ENCODE results near the gene NRF1. TPM values are rescaled to one million over a fixed set of nuclear protein-coding genes. Genes with fewer than 3 reads are reported as not detected.
"Not testable (repeated sequence)": the region's sequence is repeated elsewhere in the genome, so short reads cannot be mapped to it uniquely, and the experiment has no call there.

The NRF1 gene
- total RNA-seq, 2 donors from 2014 or later: 13.4 to 15.7 TPM

GRCh38 chr7:129670656-129671055 lies 59.1 kb downstream of the NRF1 start:
- TF ChIP-seq, protein P1, sequence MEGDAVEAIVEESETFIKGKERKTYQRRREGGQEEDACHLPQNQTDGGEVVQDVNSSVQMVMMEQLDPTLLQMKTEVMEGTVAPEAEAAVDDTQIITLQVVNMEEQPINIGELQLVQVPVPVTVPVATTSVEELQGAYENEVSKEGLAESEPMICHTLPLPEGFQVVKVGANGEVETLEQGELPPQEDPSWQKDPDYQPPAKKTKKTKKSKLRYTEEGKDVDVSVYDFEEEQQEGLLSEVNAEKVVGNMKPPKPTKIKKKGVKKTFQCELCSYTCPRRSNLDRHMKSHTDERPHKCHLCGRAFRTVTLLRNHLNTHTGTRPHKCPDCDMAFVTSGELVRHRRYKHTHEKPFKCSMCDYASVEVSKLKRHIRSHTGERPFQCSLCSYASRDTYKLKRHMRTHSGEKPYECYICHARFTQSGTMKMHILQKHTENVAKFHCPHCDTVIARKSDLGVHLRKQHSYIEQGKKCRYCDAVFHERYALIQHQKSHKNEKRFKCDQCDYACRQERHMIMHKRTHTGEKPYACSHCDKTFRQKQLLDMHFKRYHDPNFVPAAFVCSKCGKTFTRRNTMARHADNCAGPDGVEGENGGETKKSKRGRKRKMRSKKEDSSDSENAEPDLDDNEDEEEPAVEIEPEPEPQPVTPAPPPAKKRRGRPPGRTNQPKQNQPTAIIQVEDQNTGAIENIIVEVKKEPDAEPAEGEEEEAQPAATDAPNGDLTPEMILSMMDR (IDR thresholded peaks at IDR 0.05): no peak
- intact Hi-C loops (cut with DNase I): loop anchor here (10.0 kb wide), 1 partner anchor 334 kb away; no protein-coding TSS in a partner anchor
- Histone ChIP-seq H3K36me3 (peaks cover 3% of the 10 kb centered on the region), H3K27ac (no peak overlapping the region), H3K9ac (ENCODE audit: low read depth in 2 of 2, low read length in 2 of 2) (no peak overlapping the region), H3K9me3 (no peaks in the 10 kb centered on the region), H3K27me3 (no peaks in the 10 kb centered on the region), H3K4me1 (no peaks in the 10 kb centered on the region), H3K4me3 (no peak overlapping the region)
- no peak for DNase-seq

DNA sequence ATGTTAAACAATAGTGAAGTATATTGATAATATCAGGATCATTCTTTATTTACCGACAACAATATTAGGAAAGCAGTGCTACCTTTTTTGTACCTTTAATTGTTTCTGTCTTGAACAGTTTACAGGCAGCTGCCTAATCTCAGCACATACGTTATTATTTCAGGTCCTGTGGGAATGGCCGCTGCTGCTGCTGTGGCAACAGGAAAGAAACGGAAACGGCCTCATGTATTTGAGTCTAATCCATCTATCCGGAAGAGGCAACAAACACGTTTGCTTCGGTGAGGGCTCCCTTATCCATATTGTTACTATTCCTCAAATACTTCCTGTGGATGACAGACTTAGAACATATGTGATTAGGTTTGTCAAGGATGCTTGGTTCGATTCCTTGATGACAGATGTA lies 59.7 kb downstream of the NRF1 start:
- Histone ChIP-seq H3K4me1 (no peaks in the 10 kb centered on the region), H3K27ac (no peak overlapping the region), H3K36me3 (peaks cover 3% of the 10 kb centered on the region), H3K9me3 (no peaks in the 10 kb centered on the region), H3K9ac (ENCODE audit: low read depth in 2 of 2, low read length in 2 of 2) (no peak overlapping the region), H3K27me3 (no peaks in the 10 kb centered on the region), H3K4me3 (no peak overlapping the region)
- TF ChIP-seq, protein P1 (IDR thresholded peaks at IDR 0.05): no peak
- DNase-seq: no peak
- intact Hi-C loops (cut with DNase I): loop anchor here (10.0 kb wide), 1 partner anchor 334 kb away; no protein-coding TSS in a partner anchor

- not testable (repeated sequence) for H3K27me3 ChIP-seq; H3K9me3 ChIP-seq; H3K27ac ChIP-seq; H3K36me3 ChIP-seq; DNase-seq; H3K9ac ChIP-seq (ENCODE audit: low read depth in 2 of 2, low read length in 2 of 2); H3K4me3 ChIP-seq; H3K4me1 ChIP-seq
- intact Hi-C loops (cut with DNase I): loop anchor here (10.0 kb wide), 1 partner anchor 330 kb away; no protein-coding TSS in a partner anchor
Measured at GRCh38 chr7:129674475-129674874, 63.0 kb downstream of the NRF1 start.

DNA sequence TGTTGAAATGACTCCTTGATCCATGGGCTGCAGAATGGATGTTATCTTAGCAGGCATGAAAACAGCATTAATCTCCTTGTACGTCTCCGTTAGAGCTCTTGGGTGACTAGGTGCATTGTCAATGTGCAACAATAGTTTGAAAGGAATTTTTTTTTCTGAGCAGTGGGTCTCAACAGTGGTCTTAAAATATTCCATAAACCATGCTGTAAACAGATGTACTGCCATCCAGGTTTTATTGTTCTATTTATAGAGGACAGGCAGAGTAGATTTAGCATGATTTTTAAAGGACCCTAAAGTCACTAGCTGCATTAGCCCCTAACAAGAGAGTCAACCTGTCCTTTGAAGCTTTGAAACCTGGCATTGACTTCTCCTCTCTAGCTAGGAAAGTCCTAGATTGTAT lies 64.0 kb downstream of the NRF1 start:
- no peak overlapping the region for H3K9ac ChIP-seq (ENCODE audit: low read depth in 2 of 2, low read length in 2 of 2)
- intact Hi-C loops (cut with DNase I): loop anchor here (10.0 kb wide), 1 partner anchor 329 kb away; no protein-coding TSS in a partner anchor
- no peak overlapping the region for H3K4me3 ChIP-seq
- no peak overlapping the region for H3K27ac ChIP-seq
- H3K4me1 ChIP-seq: no peaks in the 10 kb centered on the region
- H3K36me3 ChIP-seq: peaks cover 3% of the 10 kb centered on the region
- no peaks in the 10 kb centered on the region for H3K27me3 ChIP-seq
- H3K9me3 ChIP-seq: no peaks in the 10 kb centered on the region
- TF ChIP-seq, protein P1 (IDR thresholded peaks at IDR 0.05): no peak
- DNase-seq: no peak

GRCh38 chr7:129676017-129676897 lies 64.7 kb downstream of the NRF1 start:
- no peaks in the 10 kb centered on the region for H3K4me1 ChIP-seq
- no peaks in the 10 kb centered on the region for H3K9me3 ChIP-seq
- TF ChIP-seq, protein P1 (IDR thresholded peaks at IDR 0.05): no peak
- intact Hi-C loops (cut with DNase I): loop anchor here (10.0 kb wide), 1 partner anchor 329 kb away; no protein-coding TSS in a partner anchor
- no peak overlapping the region for H3K9ac ChIP-seq (ENCODE audit: low read depth in 2 of 2, low read length in 2 of 2)
- H3K36me3 ChIP-seq: peaks cover 3% of the 10 kb centered on the region
- no peak for DNase-seq
- H3K27ac ChIP-seq: no peak overlapping the region
- H3K27me3 ChIP-seq: no peaks in the 10 kb centered on the region
- no peak overlapping the region for H3K4me3 ChIP-seq

DNA sequence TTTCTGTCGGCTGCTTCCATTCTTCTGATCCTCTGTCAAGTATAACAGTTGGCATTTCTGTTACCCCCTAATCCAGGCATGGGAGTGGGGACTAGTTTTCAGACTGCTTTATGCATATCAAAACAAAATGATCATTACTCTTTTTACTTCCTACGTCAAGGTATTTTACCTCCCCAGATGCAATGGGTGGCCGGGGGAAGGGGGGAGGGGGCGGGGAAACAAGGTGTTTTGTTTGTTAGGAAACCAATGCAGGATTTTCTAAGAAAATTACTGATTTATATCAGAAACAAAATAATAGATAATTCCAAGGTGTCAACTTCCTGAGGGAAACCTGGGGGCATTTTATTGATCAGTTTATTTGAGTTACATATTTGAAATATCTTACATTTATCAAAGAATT lies 66.3 kb downstream of the NRF1 start:
- intact Hi-C loops (cut with DNase I): loop anchor here (10.0 kb wide), 1 partner anchor 327 kb away; no protein-coding TSS in a partner anchor
- Histone ChIP-seq H3K4me3 (no peak overlapping the region), H3K9me3 (no peaks in the 10 kb centered on the region), H3K36me3 (peaks cover 3% of the 10 kb centered on the region), H3K27me3 (no peaks in the 10 kb centered on the region), H3K9ac (ENCODE audit: low read depth in 2 of 2, low read length in 2 of 2) (no peak overlapping the region), H3K27ac (no peak overlapping the region), H3K4me1 (no peaks in the 10 kb centered on the region)
- no peak for DNase-seq
- TF ChIP-seq, protein P1 (IDR thresholded peaks at IDR 0.05): no peak

All from colonic mucosa (tissue), 4 donors.